ENCODE results near the gene IGFALS.

DNA sequence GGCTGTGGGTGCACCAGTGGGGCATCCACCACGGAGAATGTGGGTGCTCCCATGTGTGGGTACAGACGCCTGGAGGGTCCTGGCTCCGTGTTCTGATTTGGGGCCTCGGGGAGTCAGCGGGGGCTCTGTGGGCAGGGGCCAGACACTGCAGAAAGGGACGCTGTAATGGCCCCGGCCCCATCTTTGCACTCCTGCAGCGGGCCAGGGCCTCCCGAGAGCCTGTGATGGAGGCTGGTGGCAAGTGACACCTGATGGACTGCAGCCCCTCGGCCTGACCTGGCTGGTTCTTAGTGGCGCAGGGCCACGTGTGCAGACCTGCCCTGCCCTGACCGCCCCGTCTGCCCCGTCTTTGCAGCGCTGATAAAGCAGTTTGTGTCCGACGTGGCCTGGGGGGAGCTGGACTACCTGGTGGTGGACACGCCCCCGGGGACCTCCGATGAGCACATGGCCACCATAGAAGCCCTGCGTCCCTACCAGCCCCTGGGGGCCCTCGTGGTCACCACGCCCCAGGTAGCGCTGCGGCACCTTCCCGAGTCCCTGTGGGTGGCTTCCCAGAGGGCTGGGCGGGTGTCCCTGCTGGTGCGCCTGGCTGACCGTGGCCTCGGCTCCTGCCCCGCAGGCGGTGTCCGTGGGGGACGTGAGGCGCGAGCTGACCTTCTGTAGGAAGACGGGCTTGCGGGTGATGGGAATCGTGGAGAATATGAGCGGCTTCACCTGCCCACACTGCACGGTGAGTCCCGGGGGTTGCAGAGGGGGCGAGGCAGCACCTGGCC is 6.0 kb downstream of the IGFALS start:
- TF ChIP-seq POLR2A (IDR thresholded peaks at IDR 0.05) = no peak
- TF ChIP-seq, protein P1, sequence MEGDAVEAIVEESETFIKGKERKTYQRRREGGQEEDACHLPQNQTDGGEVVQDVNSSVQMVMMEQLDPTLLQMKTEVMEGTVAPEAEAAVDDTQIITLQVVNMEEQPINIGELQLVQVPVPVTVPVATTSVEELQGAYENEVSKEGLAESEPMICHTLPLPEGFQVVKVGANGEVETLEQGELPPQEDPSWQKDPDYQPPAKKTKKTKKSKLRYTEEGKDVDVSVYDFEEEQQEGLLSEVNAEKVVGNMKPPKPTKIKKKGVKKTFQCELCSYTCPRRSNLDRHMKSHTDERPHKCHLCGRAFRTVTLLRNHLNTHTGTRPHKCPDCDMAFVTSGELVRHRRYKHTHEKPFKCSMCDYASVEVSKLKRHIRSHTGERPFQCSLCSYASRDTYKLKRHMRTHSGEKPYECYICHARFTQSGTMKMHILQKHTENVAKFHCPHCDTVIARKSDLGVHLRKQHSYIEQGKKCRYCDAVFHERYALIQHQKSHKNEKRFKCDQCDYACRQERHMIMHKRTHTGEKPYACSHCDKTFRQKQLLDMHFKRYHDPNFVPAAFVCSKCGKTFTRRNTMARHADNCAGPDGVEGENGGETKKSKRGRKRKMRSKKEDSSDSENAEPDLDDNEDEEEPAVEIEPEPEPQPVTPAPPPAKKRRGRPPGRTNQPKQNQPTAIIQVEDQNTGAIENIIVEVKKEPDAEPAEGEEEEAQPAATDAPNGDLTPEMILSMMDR (IDR thresholded peaks at IDR 0.05) = no peak

Data from lower leg skin (tissue), 3 donors.